GM13977 (cell line): ENCODE data around the gene SORL1.

Experiments
- DNase-seq: peaks from one replicate; pipeline ENCODE4 v3.0.0; 2012; ENCODE audit warnings: low spot score
- CTCF ChIP-seq: IDR thresholded peaks from 2 replicates; pipeline ENCODE4 v1.5.1; 2012; ENCODE audit warnings: mild to moderate bottlenecking, control low read depth; ENCODE audit not compliant: insufficient read depth; ENCODE audit errors: extremely low read depth, missing control alignments
- in situ Hi-C: fragments of 300-500 bp; cut with MboI; formaldehyde crosslinking; loops from one replicate; pipeline ENCODE4 v1.12.0; 2022; ENCODE audit warnings: low sequenced_read_pairs, low pct_unique_long_range_greater_than_20kb, mixed read lengths, inconsistent platforms; ENCODE audit not compliant: unreplicated experiment

Gene SORL1

GRCh38 chr11:121456816-121457431 is 4.8 kb downstream of the SORL1 start:
- no peak for DNase-seq
- no peak for TF ChIP-seq CTCF
- in situ Hi-C loops = loop anchor here (10.0 kb wide), 1 partner anchor 132 kb away; no protein-coding TSS in a partner anchor

GRCh38 chr11:121458551-121458950 is 6.4 kb downstream of the SORL1 start:
- in situ Hi-C loops = loop anchor here (10.0 kb wide), 1 partner anchor 134 kb away; no protein-coding TSS in a partner anchor

GRCh38 chr11:121459413-121460017 is 7.4 kb downstream of the SORL1 start:
- in situ Hi-C loops = loop anchor here (10.0 kb wide), 1 partner anchor 135 kb away; no protein-coding TSS in a partner anchor
- no peak for TF ChIP-seq CTCF
- DNase-seq = no peak

More at GRCh38 chr11:121458551-121458950, 6.4 kb downstream of the SORL1 start:
- no peak for DNase-seq
- no peak for TF ChIP-seq CTCF

GRCh38 chr11:121460941-121461514 is 8.9 kb downstream of the SORL1 start:
- no peak for DNase-seq
- in situ Hi-C loops = no loop called here
- no peak for TF ChIP-seq CTCF

GRCh38 chr11:121461843-121462242 is 9.7 kb downstream of the SORL1 start:
- TF ChIP-seq CTCF = no peak
- no peak for DNase-seq

GRCh38 chr11:121463689-121464335 is 11.7 kb downstream of the SORL1 start:
- TF ChIP-seq CTCF = no peak
- DNase-seq = no peak
- in situ Hi-C loops = no loop called here

More at GRCh38 chr11:121461843-121462242, 9.7 kb downstream of the SORL1 start:
- in situ Hi-C loops = no loop called here
